ENCODE measurements around the gene ANLN.
"Not testable (repeated sequence)": the region's sequence is repeated elsewhere in the genome, so short reads cannot be mapped to it uniquely, and the experiment has no call there.

ANLN gene

GRCh38 chr7:36415144-36415543 is 25.5 kb downstream of the ANLN start:
- no peak for DNase-seq

- DNase-seq: no peak
Measured at GRCh38 chr7:36416251-36416650, 26.6 kb downstream of the ANLN start.

DNA sequence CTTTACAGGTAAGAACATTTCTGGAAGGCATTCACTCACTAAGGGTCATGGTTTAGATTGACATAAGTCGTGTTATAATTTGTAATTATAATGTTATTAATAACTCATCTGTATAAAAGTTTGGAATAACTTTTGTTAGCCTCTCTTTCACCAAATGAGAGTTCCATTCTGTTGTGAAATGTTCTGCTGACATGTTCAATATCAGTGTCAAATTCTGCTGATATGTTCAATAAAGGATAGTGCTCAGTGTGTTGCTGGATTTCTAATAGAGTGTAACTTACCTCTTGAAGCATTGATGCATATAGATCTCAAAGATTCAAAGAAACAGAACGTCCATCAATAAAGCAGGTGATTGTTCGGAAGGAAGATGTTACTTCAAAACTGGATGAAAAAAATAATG is 30.6 kb downstream of the ANLN start:
- DNase-seq: no peak

DNA sequence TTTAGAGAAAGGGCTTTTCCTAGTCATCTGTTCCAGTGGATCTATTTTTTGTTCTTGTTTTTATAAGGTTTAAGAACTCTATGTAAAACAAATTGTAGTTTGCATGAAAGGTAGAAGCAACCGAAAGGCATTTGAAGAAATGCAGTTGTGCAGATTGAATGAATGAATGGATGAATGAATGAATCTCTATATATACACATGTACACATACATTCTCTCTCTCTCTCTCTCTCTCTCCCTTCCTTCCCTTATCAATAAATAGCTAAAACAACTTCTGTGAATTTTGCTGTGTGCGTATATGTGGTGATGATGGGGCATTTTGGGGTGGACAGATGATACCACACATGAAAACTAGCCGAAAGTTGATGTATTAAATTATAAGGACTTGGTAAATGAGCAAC is 32.4 kb downstream of the ANLN start:
- DNase-seq: no peak

DNA sequence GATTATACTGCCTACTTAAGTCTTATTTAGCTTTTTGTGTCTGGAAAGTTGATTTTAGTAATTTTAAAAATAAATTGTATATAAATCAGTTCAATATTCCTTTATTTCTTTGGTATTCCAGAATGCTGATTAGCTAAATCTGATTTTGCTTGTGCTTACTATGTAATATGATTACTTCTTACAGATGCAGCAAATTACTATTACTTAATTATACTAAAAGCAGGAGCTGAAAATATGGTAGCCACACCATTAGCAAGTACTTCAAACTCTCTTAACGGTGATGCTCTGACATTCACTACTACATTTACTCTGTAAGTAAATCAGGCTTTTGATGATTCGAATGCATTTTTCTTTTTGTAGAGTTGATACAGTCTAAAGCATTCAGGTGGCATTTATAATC is 34.0 kb downstream of the ANLN start:
- no peak for DNase-seq

- DNase-seq: no peak
Measured at GRCh38 chr7:36430186-36430585, 40.5 kb downstream of the ANLN start.

- DNase-seq: no peak
Measured at GRCh38 chr7:36430881-36431280, 41.2 kb downstream of the ANLN start.

DNA sequence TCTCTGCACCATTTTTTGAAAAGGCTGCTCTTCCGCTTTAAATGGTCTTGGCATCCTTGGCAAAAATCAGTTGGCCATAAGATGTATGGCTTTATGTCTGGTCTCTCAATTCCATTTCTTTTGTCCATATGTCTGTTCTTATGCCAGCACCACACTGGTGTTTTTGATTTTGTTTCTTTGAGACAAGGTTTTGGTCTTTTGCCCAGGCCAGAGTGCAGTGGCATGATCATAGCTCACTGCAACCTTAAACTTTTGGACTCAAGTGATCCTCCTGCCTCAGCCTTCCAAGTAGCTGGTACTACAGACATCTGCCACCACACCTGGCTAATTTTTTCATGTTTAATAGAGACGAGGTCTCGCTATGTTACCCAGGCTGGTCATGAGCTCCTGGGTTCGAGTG is 48.5 kb downstream of the ANLN start:
- DNase-seq: no peak

DNA sequence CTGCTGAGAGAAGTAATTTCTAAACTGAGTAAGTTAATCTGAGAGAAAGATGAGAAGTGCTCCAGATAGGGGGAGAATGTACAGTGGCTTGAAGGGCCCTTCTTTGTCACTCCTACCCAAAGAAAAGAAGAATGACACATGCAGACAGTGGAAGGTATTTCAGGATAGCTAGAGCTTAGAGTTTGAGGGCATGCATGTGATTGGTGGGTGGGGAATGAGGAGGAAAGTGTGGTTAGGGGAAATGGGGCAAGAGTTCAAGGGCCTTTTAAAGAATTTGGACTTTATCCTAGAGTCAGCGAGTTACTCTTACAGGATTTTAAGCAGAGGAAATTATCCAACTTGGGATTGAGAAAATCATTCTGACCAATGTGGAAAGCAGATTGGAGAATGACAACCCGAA is 50.0 kb downstream of the ANLN start:
- DNase-seq: no peak

DNA sequence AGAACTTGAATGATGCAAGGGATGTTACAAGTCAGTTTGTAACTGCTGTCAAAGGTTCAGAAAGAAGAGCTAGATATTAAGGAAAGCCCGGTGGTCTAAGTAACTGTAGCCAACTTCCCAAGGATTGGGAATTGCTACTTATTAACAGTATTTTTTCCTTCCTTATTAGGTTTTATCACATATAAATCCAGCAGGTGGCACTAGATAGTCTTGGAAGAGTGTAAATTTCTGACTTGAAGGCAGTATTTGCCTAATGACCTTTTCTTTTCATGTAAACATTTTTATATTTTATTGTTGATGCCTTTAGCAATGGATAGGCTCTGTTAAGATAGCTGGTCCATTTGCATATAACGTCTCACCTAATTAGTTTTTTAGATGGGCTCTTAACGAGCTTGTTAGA is 51.2 kb downstream of the ANLN start:
- no peak for DNase-seq

- no peak for DNase-seq
Measured at GRCh38 chr7:36441344-36442022, 51.8 kb downstream of the ANLN start.

DNA sequence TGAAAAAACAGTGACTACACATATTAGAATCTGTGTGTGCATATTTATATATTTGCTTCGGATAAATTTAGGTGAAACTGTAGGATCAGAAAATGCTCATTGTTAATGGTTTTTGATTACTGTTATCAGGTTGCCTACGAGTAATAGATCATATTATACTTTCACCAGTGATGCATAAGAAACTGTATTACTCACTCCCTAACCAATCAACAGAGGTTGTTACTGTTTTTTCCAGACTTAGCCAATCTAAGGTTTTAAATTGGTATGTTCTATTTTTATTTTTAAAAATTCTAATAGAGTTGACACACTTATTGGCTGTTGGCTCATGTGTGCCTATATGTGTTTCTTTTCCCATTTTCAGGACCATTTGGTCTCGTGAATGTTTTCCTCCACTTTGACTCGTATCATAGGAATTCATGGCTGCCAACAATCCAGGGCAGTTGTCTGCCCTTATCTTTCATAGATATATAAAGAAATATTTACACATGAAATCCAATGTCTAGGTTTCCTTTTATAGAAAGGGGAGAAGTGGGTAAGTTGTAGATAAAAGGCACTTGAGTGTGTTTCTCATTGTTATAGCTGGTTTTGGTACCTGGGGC is 59.2 kb downstream of the ANLN start:
- no peak for DNase-seq

DNA sequence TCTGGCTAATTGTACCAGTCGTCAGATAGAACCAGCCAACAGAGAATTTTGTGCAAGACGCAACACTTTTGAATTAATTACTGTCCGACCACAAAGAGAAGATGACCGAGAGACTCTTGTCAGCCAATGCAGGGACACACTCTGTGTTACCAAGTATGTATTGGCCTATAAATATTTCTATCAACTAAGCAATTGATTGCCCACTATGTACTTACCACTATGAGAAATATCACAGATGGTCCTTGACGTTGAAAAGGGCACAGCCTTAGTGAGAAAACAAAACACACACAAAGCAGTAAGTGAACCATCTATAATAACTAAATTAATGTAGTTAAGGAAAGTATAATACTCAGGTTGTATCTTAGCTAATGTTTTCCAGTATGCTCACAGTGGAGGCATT is 60.0 kb downstream of the ANLN start:
- no peak for DNase-seq

GRCh38 chr7:36453769-36454168 is 64.1 kb downstream of the ANLN start:
- DNase-seq: no peak

DNA sequence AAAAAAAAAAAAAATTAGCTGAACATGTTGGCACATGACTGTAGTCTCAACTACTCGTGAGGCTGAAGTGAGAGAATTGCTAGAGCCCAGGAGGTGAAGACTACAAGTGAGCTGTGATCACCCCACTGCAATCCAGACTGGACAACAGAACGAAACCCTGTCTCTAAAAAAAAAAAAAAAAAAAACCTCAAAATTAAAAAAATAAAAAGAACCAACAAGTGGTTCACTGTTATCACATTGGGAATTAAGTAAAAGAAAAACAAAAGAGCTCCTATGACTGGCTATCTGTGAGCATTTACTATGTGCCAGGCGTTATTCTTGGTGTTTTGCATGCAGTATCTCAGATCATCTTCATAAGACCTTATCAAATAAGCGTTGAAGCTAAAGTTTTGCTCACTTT is 66.0 kb downstream of the ANLN start:
- DNase-seq: no peak

- no peak for DNase-seq
Measured at GRCh38 chr7:36456138-36456537, 66.5 kb downstream of the ANLN start.

DNA sequence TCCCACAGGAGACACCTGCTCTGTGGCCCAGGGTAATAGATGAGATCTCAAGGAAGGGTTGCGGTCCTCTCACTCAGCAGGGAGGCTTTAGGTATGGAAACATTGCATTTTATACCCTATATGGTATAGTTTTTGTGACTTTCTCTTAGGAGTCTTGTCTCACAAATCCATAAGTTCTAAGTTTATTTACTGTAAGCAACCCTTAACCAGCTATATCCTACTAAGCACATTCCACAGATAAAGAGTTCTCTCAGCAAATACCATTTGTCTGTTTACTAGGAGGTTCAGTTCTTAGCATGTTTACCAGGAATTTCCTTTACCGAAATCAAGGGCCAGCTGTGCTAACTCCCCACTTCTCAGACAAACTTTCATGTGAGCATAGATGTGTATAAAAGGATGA is 66.9 kb downstream of the ANLN start:
- DNase-seq: no peak

GRCh38 chr7:36459236-36459960 is 69.7 kb downstream of the ANLN start:
- DNase-seq: no peak

DNA sequence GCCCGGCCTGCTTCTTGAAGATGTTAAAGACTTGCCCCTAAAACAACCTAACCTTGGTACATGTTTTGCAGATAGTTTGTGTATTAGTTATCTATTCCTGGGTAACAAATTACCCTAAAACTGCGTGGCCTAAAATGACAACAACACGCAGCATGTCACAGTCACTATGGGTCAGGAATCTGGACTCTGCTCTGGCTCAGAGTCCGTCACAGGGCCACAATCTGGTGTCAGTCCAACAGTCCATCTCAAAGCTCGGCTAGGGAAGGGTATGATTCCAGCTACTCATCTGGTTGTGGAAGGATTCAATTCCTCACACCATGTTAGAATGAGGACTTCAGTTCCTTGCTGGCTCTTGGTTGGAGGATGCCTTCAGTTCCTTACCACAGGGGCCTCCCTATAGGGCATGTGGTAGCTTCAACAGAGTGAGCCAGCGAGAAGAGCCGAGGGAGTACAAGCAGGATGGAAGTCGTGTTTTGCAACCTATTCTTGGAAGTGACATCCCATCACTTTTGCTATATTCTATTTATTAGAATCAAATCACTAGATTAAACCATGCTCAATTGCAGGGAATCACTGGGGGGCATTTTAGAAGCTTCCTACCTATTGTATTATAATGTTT is 71.3 kb downstream of the ANLN start:
- DNase-seq: no peak

GRCh38 chr7:36462551-36463137 is 73.0 kb downstream of the ANLN start:
- DNase-seq: no peak

DNA sequence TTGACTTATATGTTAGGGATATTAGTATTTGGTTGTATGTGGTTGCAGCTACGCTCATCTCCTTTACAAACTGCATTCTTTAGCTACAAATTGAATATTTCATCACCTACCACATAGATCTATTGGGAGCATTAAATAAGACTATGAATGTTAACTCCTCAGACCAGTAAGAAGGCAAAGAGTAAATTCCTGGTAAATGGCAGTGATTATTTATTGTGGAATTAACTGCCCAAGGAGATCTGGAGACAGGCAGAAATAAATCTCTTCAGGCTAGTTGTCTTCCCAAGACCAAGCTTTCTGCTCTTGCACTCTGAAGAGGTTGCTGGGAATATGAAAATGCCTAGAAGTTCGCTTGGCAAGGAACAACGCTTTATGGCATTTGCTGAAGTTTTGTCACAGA is 74.6 kb downstream of the ANLN start:
- DNase-seq: no peak

- not testable (repeated sequence) for DNase-seq
Measured at GRCh38 chr7:36466001-36466400, 76.3 kb downstream of the ANLN start.

- DNase-seq: no peak
Measured at GRCh38 chr7:36468370-36469101, 78.9 kb downstream of the ANLN start.
